PC-9 (cell line): ENCODE measurements around the gene LRRC28. TPM values are rescaled to one million over a fixed set of nuclear protein-coding genes. Genes with fewer than 3 reads are reported as not detected.

Experiments used
- BruUV-seq: library from RNA; stranded (reverse); fragments of 400-500 nt; replicated peaks from 2 replicates; lab custom pipeline; 2021; lab: Mats Ljungman, UMichigan
- CTCF ChIA-PET: fragments of 300-600 bp; sonication (Branson Sonifier 250); formaldehyde crosslinking; loops from one replicate; lab custom pipeline; 2022; ENCODE audit warnings: antibody characterized with exemption; lab: Charles Lee
- POLR2A ChIA-PET: fragments of 300-600 bp; sonication (Branson Sonifier 250); formaldehyde crosslinking; loops from one replicate; lab custom pipeline; 2022; ENCODE audit warnings: antibody characterized with exemption; ENCODE audit not compliant: unreplicated experiment; lab: Charles Lee
- DNase-seq, 2 experiments: peaks; one replicate each; pipeline versions ENCODE4 v3.0.0 to v3.0.0-alpha.2; 2015 to 2022; ENCODE audit warnings: mixed read lengths in 1 of 2
- H2AFZ ChIP-seq: fragments of 200-600 bp; sonication (generic); 2 replicates; pipeline ENCODE4 v1.8.1; 2017; ENCODE audit warnings: antibody characterized with exemption
- H3F3A ChIP-seq: fragments of 200-600 bp; sonication (generic); 2 replicates; pipeline ENCODE4 v1.8.1; 2017; ENCODE audit warnings: antibody characterized with exemption, mild to moderate bottlenecking, low read depth; ENCODE audit not compliant: insufficient read depth
- H3K27ac ChIP-seq: fragments of 200-600 bp; sonication (generic); 2 replicates; pipeline ENCODE4 v1.6.1; 2016; ENCODE audit warnings: mixed run types
- H3K27me3 ChIP-seq: fragments of 200-600 bp; sonication (generic); 2 replicates; pipeline ENCODE4 v1.6.1; 2016; ENCODE audit warnings: low read depth, mixed run types; ENCODE audit not compliant: insufficient read depth
- H3K36me3 ChIP-seq: fragments of 200-600 bp; sonication (generic); 2 replicates; pipeline ENCODE4 v1.6.1; 2016; ENCODE audit warnings: low read depth, mixed run types
- H3K4me1 ChIP-seq: fragments of 200-600 bp; sonication (generic); replicated peaks from 2 replicates; pipeline ENCODE4 v1.6.1; 2016; ENCODE audit warnings: mixed run types; ENCODE audit not compliant: insufficient read depth
- H3K4me2 ChIP-seq: fragments of 200-600 bp; sonication (generic); 2 replicates; pipeline ENCODE4 v1.6.1; 2017; ENCODE audit warnings: mixed run types
- H3K4me3 ChIP-seq: fragments of 200-600 bp; sonication (generic); 2 replicates; pipeline ENCODE4 v1.6.1; 2016; ENCODE audit warnings: mixed run types
- H3K79me2 ChIP-seq: fragments of 200-600 bp; sonication (generic); 2 replicates; pipeline ENCODE4 v1.6.1; 2017; ENCODE audit warnings: low read depth, mixed run types
- H3K9me2 ChIP-seq: fragments of 200-600 bp; sonication (generic); 2 replicates; pipeline ENCODE4 v1.8.1; 2017; ENCODE audit warnings: mild to moderate bottlenecking; ENCODE audit not compliant: insufficient read depth
- H3K9me3 ChIP-seq: fragments of 200-600 bp; sonication (generic); 2 replicates; pipeline ENCODE4 v1.8.1; 2016; ENCODE audit warnings: low read depth; ENCODE audit not compliant: insufficient read depth
- H4K20me1 ChIP-seq: fragments of 200-600 bp; sonication (generic); 2 replicates; pipeline ENCODE4 v1.8.1; 2017; ENCODE audit not compliant: insufficient read depth
- EZH2 ChIP-seq: fragments of 200-600 bp; sonication (generic); IDR thresholded peaks from 2 replicates; pipeline ENCODE4 v1.8.0; 2017; ENCODE audit warnings: antibody characterized with exemption, low read depth
- intact Hi-C: fragments of 100-400 bp; cut with micrococcal nuclease; formaldehyde crosslinking; loops from one replicate; pipeline ENCODE4 v1.10.0; 2022; ENCODE audit not compliant: unreplicated experiment
- total RNA-seq: library from RNA; stranded (reverse); gene quantifications from 2 replicates; pipeline ENCODE4 v1.2.3, GENCODE V29; 2021
- TF ChIP-seq, protein P1 (sequence below): fragments of 200-600 bp; sonication (generic); conservative IDR thresholded peaks from 2 replicates; pipeline ENCODE4 v1.6.1; 2017; ENCODE audit warnings: mixed run types, antibody characterized with exemption, mild to moderate bottlenecking, moderate library complexity

The LRRC28 gene
- total RNA-seq, 1 experiment from 2014 or later = 13.5 TPM

DNA sequence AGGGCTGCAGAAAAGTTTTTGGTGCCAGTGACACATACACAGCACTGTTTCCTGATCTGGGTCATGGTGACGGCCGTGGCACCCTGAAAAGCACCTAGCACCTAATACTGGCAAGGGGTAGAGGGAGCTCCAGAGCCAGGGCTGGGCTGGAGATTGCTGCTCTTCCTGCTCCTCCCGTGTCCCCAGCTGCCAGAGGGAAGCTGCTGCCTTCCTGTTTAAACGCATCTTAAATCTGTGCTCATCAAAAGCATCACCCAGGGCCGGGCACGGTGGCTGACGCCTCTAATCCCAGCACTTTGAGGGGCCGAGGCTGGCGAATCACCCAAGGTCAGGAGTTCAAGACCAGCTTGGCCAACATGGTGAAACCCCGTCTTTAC is 157.8 kb downstream of the LRRC28 start:
- Histone ChIP-seq H2AFZ (no peak overlapping the region), H3K36me3 (no peaks in the 10 kb centered on the region), H3F3A (no peaks in the 10 kb centered on the region), H3K4me2 (no peak overlapping the region), H3K4me1 (no peaks in the 10 kb centered on the region), H3K9me3 (no peaks in the 10 kb centered on the region), H3K4me3 (no peak overlapping the region), H3K79me2 (no peaks in the 10 kb centered on the region), H4K20me1 (no peaks in the 10 kb centered on the region), H3K27me3 (no peaks in the 10 kb centered on the region), H3K9me2 (no peaks in the 10 kb centered on the region), H3K27ac (no peak overlapping the region)
- POLR2A ChIA-PET = no interaction called here
- intact Hi-C loops = loop anchor here (1.0 to 2.0 kb wide), 2 partner anchors 156 to 295 kb away; partner anchors contain the start of gene MEF2A
- BruUV-seq = no TSS peak
- TF ChIP-seq EZH2 = no peak
- TF ChIP-seq, protein P1, sequence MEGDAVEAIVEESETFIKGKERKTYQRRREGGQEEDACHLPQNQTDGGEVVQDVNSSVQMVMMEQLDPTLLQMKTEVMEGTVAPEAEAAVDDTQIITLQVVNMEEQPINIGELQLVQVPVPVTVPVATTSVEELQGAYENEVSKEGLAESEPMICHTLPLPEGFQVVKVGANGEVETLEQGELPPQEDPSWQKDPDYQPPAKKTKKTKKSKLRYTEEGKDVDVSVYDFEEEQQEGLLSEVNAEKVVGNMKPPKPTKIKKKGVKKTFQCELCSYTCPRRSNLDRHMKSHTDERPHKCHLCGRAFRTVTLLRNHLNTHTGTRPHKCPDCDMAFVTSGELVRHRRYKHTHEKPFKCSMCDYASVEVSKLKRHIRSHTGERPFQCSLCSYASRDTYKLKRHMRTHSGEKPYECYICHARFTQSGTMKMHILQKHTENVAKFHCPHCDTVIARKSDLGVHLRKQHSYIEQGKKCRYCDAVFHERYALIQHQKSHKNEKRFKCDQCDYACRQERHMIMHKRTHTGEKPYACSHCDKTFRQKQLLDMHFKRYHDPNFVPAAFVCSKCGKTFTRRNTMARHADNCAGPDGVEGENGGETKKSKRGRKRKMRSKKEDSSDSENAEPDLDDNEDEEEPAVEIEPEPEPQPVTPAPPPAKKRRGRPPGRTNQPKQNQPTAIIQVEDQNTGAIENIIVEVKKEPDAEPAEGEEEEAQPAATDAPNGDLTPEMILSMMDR = peak; percentile 70
- DNase-seq = peak; percentile 38 to 60
- CTCF ChIA-PET = interaction anchor here (0.5 to 2.0 kb wide), 5 partner anchors 95 to 406 kb away, joined by 3 to 22 read pairs (median 3); no protein-coding TSS in a partner anchor

DNA sequence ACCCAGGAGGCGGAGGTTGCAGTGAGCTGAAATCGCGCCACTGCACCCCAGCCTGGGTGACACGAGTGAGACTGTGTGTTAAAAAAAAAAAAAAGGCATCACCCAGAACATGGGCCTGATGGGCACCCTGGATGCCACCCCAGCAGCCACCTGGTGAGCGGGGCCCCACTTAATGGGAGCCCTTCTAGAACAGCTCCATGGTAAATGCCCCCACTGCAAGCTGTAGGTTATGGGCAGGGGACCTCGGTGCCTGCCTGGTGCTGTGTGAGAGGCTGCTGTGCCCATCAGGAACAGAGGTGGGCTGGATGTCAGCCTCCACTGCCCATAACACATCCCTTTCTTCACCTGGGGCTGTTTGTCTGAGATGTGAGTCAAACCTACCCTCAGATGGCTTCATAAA is 158.3 kb downstream of the LRRC28 start:
- intact Hi-C loops = loop anchor here (1.0 to 2.0 kb wide), 2 partner anchors 155 to 295 kb away; partner anchors contain the start of gene MEF2A
- no peaks in the 10 kb centered on the region for H4K20me1 ChIP-seq
- BruUV-seq = no TSS peak

DNA sequence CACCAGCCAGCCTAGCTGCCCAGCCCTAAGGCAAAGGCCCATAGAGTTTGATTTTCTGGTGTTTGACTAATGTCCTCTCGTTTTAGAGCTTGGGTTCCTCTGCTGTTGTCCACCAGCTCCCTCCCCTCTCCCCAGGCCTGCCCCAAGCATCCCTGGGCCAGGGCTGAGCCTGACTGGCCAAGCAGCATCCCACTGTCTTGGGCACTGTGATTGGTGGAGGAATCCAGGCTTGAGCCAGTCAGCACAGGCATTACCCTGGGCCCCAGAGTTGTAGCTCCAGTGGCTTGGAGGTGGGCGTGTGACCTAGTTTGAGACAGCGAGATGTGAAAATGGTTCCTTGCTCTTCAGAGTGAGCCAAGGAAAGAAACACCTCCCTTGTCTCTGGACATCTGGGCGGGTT is 159.2 kb downstream of the LRRC28 start:
- BruUV-seq = no TSS peak
- Histone ChIP-seq H3K36me3 (no peaks in the 10 kb centered on the region), H4K20me1 (no peaks in the 10 kb centered on the region), H3K27me3 (no peaks in the 10 kb centered on the region), H3K4me1 (no peaks in the 10 kb centered on the region), H3K4me2 (no peak overlapping the region), H2AFZ (no peak overlapping the region), H3F3A (no peaks in the 10 kb centered on the region), H3K27ac (no peak overlapping the region), H3K9me2 (no peaks in the 10 kb centered on the region), H3K4me3 (no peak overlapping the region), H3K79me2 (no peaks in the 10 kb centered on the region), H3K9me3 (no peaks in the 10 kb centered on the region)
- CTCF ChIA-PET = interaction anchor here (2.0 kb wide), 1 partner anchor 294 kb away, joined by 22 read pairs; no protein-coding TSS in a partner anchor
- POLR2A ChIA-PET = no interaction called here
- TF ChIP-seq EZH2 = no peak
- TF ChIP-seq, protein P1 = no peak
- no peak for DNase-seq
- intact Hi-C loops = no loop called here

More for the DNA sequence above, 158.3 kb downstream of the LRRC28 start:
- Histone ChIP-seq H3K9me2 (no peaks in the 10 kb centered on the region), H3K4me3 (no peak overlapping the region), H3K9me3 (no peaks in the 10 kb centered on the region), H3K79me2 (no peaks in the 10 kb centered on the region), H3K4me1 (no peaks in the 10 kb centered on the region), H3K36me3 (no peaks in the 10 kb centered on the region), H3K4me2 (no peak overlapping the region), H3F3A (no peaks in the 10 kb centered on the region), H2AFZ (no peak overlapping the region), H3K27me3 (no peaks in the 10 kb centered on the region), H3K27ac (no peak overlapping the region)
- no peak for DNase-seq
- ChIA-PET POLR2A (no interaction called here), CTCF (interaction anchor here (0.5 to 2.0 kb wide), 5 partner anchors 95 to 405 kb away, joined by 3 to 22 read pairs (median 3); no protein-coding TSS in a partner anchor)
- TF ChIP-seq, protein P1 = no peak
- no peak for TF ChIP-seq EZH2
